ENCODE measurements around the gene EPHB1. TPM values are rescaled to one million over a fixed set of nuclear protein-coding genes. Genes with fewer than 3 reads are reported as not detected.

Gene EPHB1
- polyA plus RNA-seq, 4 donors = 4.4 to 5.9 (median 5.7) TPM

DNA sequence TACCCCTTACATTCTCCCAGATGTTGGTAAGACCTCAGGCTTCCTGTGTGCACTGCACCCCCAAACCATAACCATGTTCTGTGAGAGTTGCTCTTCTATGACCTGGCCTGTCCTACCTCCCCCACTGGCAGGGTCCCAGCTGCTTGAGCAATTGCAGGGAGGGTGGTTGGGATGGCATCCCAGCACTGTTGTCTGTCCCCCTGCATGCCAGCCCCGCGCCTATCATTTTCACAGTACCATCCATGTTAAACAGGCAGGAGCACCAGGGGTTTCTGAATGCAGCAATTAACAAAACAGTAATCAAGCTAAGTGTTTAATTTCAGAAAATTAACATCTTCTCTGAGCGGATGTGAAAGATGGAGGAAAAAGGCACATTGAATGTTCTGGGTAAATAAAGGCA, 345.5 kb downstream of the EPHB1 start:
- DNase-seq (ENCODE audit: low read depth in 4 of 4, low spot score in 2 of 4) = no peak

- DNase-seq (ENCODE audit: low read depth in 4 of 4, low spot score in 2 of 4) = no peak
These were observed 346.1 kb downstream of the EPHB1 start for GRCh38 chr3:135141160-135141559.

DNA sequence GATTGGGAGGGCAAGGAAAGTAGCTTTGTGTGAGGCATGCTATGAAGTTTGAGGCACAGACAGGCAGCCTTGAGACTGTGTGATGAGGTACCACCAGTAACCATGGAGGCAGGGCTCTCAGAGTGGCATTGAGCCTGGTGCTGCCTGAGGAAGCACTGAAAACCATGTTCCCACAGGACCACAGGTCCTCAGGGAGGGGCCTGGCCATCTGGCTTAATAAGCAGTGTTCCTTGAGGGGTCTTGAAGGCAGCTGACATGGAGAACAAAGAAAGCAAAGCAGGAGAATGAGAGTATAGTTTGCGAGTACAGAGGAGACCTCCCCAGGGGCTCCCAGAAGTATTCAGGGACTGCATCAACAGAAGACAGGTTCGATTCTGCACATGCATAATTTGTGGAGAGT, 346.6 kb downstream of the EPHB1 start:
- no peak for DNase-seq (ENCODE audit: low read depth in 4 of 4, low spot score in 2 of 4)

DNA sequence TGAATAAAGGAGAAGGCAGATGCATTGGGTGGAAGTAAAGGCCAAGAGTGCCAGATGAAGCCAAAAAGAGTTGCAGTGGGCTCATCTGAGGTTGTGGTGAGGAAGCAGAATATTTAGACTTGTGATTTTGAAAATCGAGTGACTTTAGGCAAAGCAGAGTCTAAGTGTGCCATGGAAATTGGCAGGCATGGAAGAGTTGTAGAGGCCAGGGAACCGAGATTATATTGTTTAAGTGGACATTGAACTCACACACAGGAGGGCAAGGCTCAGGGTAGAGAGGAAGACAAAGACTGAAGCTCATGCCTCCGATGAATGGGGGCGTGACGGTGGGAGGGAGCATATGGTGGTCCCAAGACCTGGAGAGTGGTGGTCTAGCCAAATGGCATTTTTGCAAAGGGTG, 347.5 kb downstream of the EPHB1 start:
- no peak for DNase-seq (ENCODE audit: low read depth in 4 of 4, low spot score in 2 of 4)

DNA sequence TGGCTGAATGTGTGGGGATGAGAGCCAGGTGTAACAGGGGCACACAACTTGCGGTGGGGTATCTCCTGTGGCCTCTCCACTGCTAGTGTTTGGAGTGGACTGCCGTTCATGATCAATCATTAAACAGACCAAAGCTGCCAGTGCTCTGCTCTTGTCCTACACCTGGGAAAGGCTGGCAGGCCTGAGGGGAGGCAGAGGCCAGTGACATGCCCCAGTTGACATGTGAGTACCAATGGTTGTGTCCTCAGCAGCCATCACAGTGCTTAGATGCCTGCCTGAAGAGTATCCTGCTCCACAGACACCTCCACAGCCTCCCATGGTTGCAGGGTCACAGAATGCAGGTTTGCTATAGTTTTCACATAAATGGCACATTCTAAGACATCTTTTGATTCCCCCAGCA, 348.4 kb downstream of the EPHB1 start:
- no peak for DNase-seq (ENCODE audit: low read depth in 4 of 4, low spot score in 2 of 4)

DNA sequence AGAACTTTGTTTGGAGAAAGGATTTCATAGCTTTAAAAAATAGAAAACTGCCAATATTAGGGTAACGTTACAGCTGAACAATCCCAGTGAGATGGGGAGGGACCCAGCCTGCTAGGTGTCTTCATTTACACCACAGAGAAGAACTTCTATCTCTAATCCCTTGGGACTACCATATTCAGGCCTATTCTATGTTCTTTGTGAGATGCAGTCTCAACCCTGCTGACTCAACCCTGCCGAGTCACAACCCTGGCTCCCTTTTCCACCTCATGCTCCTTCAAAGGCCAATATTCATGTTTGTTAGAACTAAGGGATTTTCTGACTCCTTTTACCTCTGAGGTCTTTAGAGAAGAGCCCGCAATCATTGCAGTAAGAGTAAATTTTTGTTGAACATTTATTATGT, 350.5 kb downstream of the EPHB1 start:
- no peak for DNase-seq (ENCODE audit: low read depth in 4 of 4, low spot score in 2 of 4)

GRCh38 chr3:135147657-135148056, 352.6 kb downstream of the EPHB1 start:
- DNase-seq (ENCODE audit: low read depth in 4 of 4, low spot score in 2 of 4) = no peak

DNA sequence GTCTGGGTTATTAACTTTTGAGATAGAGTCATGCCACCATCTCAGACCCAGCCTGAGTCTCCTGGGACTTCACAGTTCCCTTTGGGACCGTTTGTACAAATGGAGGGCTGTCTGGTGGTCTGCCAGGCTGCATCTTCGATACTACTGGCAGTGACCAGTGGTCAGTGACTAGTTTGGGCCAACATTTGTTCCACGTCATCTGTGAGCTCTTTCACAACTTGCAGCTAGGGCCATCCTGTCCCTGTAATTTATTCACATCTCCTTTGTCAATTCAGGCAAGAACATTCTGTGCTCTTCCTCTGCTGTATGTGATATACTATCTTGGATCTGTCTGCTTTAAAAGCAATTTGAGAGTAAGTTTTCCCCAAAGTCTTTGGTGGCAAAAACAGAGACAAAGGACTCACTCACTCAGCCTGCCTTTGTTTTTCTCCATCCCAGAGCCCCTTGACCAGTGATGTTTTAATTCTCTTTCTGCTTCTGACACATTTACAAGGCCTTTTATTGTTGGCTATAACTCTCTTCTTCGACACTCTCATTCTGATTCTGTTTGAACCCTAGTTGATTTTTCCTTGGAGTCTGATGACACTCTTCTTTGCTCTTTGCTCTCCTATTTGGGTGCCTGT, 353.4 kb downstream of the EPHB1 start:
- no peak for DNase-seq (ENCODE audit: low read depth in 4 of 4, low spot score in 2 of 4)

DNA sequence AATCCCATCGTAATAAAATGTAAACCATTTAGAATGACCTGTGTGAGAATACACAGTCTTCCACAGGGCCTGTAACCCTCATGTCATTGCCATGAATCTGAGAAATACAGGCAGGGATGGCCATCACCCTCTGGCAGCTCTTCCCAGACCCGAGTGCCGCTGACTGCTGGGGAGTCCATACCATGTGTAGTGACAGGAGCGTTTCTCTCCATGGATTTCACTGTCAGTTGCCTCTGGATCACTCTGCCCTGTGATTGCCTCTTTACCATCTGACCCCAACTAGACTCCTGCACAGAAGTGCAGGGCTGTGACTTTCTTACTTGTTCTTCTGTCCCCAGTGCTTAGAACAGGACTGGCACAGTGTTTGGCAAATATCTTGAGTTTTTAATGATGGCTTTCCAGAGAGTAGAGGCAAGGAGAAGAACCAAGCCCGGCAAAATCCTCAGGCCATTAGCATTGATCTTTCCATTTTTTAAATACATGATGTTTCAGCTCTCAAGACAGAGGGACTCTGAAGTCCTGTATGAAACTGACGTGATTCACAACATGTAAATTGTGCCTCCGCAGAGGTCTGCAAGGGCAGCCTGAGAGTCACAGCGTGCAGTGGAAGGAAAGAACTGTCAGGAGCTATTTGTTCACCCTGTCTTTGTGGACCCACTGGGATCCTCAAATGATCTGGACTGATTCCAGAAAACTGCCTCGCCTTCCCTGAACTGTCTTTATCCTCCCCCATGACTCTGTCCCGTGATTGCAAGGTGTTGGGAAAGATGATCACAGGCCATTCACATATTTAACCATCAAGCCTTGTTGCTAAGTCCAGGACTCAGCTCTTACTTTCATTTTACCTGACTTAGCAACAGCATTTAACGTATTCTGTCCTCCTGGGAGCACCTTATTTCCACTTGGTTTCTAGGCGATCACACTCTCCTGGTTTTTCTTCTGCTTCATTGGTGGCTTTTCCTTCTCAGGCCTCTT, 354.9 kb downstream of the EPHB1 start:
- DNase-seq (ENCODE audit: low read depth in 4 of 4, low spot score in 2 of 4) = no peak

DNA sequence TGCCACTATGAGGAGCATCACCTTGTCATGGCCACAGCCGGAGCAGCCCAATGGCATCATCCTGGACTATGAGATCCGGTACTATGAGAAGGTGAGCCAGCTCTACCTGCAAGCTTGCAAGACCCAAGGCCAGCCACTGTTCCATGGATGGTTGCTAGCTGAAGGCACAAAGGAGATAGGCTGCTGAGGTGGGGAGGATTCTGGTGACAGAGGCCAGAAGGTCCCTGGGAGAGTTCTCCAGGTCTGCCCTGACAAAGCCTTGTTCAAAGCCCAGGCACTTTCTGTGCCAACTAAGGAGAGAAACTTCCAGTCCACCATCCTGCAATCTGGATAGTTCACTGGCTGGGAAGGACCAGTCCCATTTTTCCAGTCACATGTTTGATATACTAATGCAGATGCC, 359.1 kb downstream of the EPHB1 start:
- DNase-seq (ENCODE audit: low read depth in 4 of 4, low spot score in 2 of 4) = no peak

DNA sequence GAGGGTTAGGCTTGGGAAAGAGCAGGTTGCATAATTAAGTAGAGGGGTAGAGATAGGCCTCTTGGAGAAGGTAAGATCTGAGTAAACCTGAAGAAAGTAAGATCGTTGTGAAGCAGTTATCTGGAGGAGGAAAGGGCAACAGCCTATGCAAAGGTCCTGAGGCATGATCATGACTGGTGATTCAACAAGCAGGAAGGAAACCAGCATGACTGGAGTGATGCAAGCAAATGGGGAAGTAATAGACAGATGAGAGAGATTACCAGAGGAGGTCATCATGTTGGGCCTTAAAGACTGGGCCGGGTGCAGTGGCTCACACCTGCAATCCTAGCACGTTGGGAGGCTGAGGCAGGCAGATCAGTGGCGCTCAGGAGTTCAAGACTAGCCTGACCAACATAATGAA, 360.2 kb downstream of the EPHB1 start:
- DNase-seq (ENCODE audit: low read depth in 4 of 4, low spot score in 2 of 4) = no peak

DNA sequence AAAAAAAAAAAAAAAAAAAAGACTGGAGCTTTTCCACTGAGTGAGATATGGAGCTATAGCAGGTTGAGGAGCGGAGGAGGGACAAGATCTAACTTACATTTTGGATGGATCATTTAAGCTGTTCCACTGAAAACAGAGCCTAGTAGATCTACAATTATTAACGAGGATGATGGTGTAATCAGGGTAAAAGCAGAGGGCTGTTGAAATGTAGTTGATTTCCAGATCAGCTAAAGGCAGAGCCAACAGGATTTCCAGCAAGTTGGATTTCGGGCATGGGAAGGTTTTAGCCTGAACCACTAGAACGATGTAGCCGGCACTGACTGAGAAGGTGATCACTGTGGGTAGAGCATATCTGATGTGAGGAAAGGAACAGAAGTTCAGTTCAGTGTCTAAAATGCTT, 360.7 kb downstream of the EPHB1 start:
- DNase-seq (ENCODE audit: low read depth in 4 of 4, low spot score in 2 of 4) = no peak

DNA sequence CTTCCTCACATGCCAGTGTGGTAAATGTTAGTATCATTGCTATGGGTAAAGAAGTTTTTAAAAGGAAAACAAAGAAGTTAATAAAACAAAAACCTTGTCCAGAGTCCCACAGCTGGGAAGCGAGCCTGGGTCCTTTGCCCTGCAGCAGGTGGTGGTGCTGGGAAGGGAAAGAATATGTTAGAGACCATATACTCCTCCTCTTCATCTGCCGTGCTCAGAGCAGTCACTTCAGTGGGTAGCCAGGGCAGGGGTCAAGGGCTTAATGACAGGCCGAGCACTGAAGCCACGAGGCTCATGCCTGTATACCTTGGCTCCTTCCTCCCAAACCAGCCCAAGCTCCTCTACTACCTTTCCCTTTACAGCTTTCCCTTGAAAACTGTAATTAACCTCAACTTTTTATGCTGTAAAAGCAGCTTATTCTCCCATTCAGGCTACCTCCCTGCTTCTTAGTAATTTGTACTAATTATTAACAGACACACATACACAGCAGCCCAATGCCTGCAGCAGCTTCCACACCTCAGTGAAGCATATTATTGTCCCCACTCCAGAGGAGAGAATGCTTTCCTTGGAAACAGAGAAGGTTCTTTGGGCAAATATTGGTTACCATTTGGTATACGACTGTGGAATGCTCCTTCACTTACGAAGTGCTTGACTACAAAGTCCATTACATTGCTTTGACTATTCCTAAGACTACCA, 362.1 kb downstream of the EPHB1 start:
- DNase-seq (ENCODE audit: low read depth in 4 of 4, low spot score in 2 of 4) = no peak

DNA sequence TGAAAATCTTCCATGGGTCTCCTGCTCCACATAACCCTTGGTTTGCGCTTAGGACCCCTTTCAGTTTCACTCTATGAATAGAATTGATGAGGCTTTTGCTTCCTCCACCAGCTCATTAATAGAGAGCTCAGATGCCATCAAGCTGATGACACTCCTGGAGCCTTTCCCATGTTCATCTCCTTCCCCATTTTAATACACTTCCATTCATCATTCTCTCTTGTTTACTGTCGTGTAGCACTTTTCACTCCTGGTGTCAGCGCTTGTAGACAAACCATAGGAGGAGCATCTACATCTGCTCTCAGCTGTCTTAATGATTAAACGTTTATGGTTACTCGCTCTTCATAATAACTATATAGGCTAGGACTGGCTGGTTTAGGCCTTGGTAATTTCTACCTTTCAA, 363.5 kb downstream of the EPHB1 start:
- no peak for DNase-seq (ENCODE audit: low read depth in 4 of 4, low spot score in 2 of 4)

DNA sequence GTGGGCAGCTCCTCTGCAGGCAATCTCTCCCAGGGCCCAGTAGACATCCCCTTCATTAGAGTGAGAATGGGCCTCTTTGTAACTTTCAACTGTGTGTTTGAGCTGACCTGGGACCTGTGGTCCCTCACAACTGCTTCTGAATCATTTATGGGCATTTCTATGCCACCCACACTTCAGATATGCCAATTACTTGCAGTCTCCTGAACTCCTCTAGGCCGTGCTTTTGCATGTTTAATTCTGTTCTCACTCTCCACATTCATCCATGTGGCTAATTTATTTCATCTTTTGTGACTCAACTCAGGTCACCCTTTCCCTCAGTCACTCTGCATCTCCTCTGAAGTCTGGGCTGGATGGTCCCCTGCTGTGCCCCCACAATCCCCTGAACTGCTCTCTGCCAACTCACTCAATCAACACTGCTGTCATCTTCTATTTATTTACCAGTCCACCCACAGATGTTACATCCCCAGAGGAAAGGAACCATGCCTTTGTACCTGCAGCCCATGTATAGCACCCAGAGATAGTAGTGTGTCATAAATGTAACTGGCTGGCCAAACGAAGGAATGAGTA, 364.7 kb downstream of the EPHB1 start:
- DNase-seq (ENCODE audit: low read depth in 4 of 4, low spot score in 2 of 4) = no peak

- no peak for DNase-seq (ENCODE audit: low read depth in 4 of 4, low spot score in 2 of 4)
These were observed 366.4 kb downstream of the EPHB1 start for GRCh38 chr3:135161425-135161824.

GRCh38 chr3:135163701-135164100, 368.6 kb downstream of the EPHB1 start:
- DNase-seq (ENCODE audit: low read depth in 4 of 4, low spot score in 2 of 4) = no peak

GRCh38 chr3:135165260-135165659, 370.2 kb downstream of the EPHB1 start:
- DNase-seq (ENCODE audit: low read depth in 4 of 4, low spot score in 2 of 4) = no peak

GRCh38 chr3:135166266-135166825, 371.3 kb downstream of the EPHB1 start:
- no peak for DNase-seq (ENCODE audit: low read depth in 4 of 4, low spot score in 2 of 4)

- DNase-seq (ENCODE audit: low read depth in 4 of 4, low spot score in 2 of 4) = no peak
These were observed 373.8 kb downstream of the EPHB1 start for GRCh38 chr3:135168822-135169221.

- DNase-seq (ENCODE audit: low read depth in 4 of 4, low spot score in 2 of 4) = no peak
These were observed 374.6 kb downstream of the EPHB1 start for GRCh38 chr3:135169651-135170050.

Measured in left renal cortex interstitium (tissue), 4 donors.